Testis (tissue), 3 donors: Measurements from ENCODE around the gene SLC16A10. TPM values are rescaled to one million over a fixed set of nuclear protein-coding genes. Genes with fewer than 3 reads are reported as not detected.

Source experiments
- DNase-seq: peaks from one replicate; pipeline ENCODE4 v3.0.0-alpha.2; 2019
- H3K27ac ChIP-seq, 2 donors: fragments of 200-600 bp; sonication (generic); one replicate each; pipeline ENCODE4 v1.5.1; 2019
- H3K27me3 ChIP-seq: fragments of 200-600 bp; sonication (generic); one replicate; pipeline ENCODE4 v1.5.1; 2019
- H3K36me3 ChIP-seq: fragments of 200-600 bp; sonication (generic); one replicate; pipeline ENCODE4 v1.5.1; 2017; ENCODE audit warnings: low read depth; ENCODE audit errors: missing control alignments
- H3K4me1 ChIP-seq: fragments of 200-600 bp; sonication (generic); one replicate; pipeline ENCODE4 v1.5.1; 2019
- H3K4me3 ChIP-seq, 2 donors: fragments of 200-600 bp; sonication (generic); one replicate each; pipeline ENCODE4 v1.5.1; 2017 to 2019
- H3K9me3 ChIP-seq: fragments of 200-600 bp; sonication (generic); one replicate; pipeline ENCODE4 v1.5.1; 2017
- CTCF ChIP-seq, 3 experiments: fragments of 450-650 bp in 2 of 3; fragments of 200-600 bp in 1 of 3; sonication (generic) in 1 of 3; IDR thresholded peaks; one replicate each; pipeline ENCODE4 v1.5.1; 2016 to 2019; ENCODE audit warnings: antibody characterized with exemption in 3 of 3, mild to moderate bottlenecking in 2 of 3, moderate library complexity in 1 of 3
- POLR2A ChIP-seq: fragments of 450-650 bp; IDR thresholded peaks from one replicate; pipeline ENCODE4 v1.6.1; 2017; ENCODE audit warnings: antibody characterized with exemption, mild to moderate bottlenecking, moderate library complexity
- WGBS, 2 donors: methylation state at CpG; one replicate each; pipeline ENCODE4 v1.1.5; 2018; 5-methylcytosine and 5-hydroxymethylcytosine counted together
- intact Hi-C: fragments of 100-400 bp; cut with DNase I; formaldehyde crosslinking; loops from one replicate; pipeline ENCODE4 v1.15.1; 2023; ENCODE audit warnings: low total_unique reads
- polyA plus RNA-seq: library from polyadenylated mRNA; stranded (reverse); fragments of 350-450 nt; fragmentation: Illumina TruSeq; extraction: RNeasy Lipid Tissue Mini Kit (QIAGEN cat#74804); gene quantifications from one replicate; pipeline ENCODE4 v1.2.3, GENCODE V29; 2014; ENCODE audit warnings: low read depth, low replicate concordance; ENCODE audit not compliant: insufficient read depth
- total RNA-seq, 2 donors: library from RNA; depleted of rRNA; stranded (reverse); fragments of >200 nt; gene quantifications; one replicate each; pipeline ENCODE4 v1.2.3, GENCODE V29; 2016

Gene SLC16A10
- total and polyA plus RNA-seq, 3 donors from 2014 or later, result 9.0 to 16.9 (median 12.0) TPM

GRCh38 chr6:111110036-111110435 lies 22.7 kb downstream of the SLC16A10 start:
- DNase-seq, result no peak
- WGBS, 2 donors, result 86 to 87% methylated on average over 3 of the region's 3 CpGs
- Histone ChIP-seq H3K36me3 (no peaks in the 10 kb centered on the region), H3K9me3 (no peaks in the 10 kb centered on the region), H3K4me3 (no peak overlapping the region), H3K4me1 (no peaks in the 10 kb centered on the region), H3K27me3 (no peaks in the 10 kb centered on the region), H3K27ac (no peak overlapping the region)
- no peak for TF ChIP-seq CTCF (IDR thresholded peaks at IDR 0.05)
- TF ChIP-seq POLR2A, result no peak
- intact Hi-C loops, result no loop called here

- peak; percentile 37 for DNase-seq
- TF ChIP-seq CTCF (IDR thresholded peaks at IDR 0.05), result no peak
- TF ChIP-seq POLR2A, result no peak
- Histone ChIP-seq H3K27me3 (no peaks in the 10 kb centered on the region), H3K36me3 (no peaks in the 10 kb centered on the region), H3K27ac (no peak overlapping the region), H3K4me1 (no peaks in the 10 kb centered on the region), H3K9me3 (no peaks in the 10 kb centered on the region), H3K4me3 (no peak overlapping the region)
- intact Hi-C loops, result no loop called here
- WGBS, 2 donors, result 52 to 55% methylated on average over 7 of the region's 7 CpGs
Measured at GRCh38 chr6:111113336-111114086, 26.2 kb downstream of the SLC16A10 start.

- no peak overlapping the region for H3K27ac ChIP-seq
Measured at GRCh38 chr6:111114087-111114443, 26.8 kb downstream of the SLC16A10 start.

GRCh38 chr6:111114482-111114881 lies 27.2 kb downstream of the SLC16A10 start:
- Histone ChIP-seq H3K4me3 (no peak overlapping the region), H3K9me3 (no peaks in the 10 kb centered on the region), H3K4me1 (no peaks in the 10 kb centered on the region), H3K27ac (no peak overlapping the region), H3K27me3 (no peaks in the 10 kb centered on the region), H3K36me3 (no peaks in the 10 kb centered on the region)
- no peak for TF ChIP-seq POLR2A
- no peak for TF ChIP-seq CTCF (IDR thresholded peaks at IDR 0.05)
- intact Hi-C loops, result no loop called here
- DNase-seq, result no peak
- WGBS, 2 donors, result 79 to 87% methylated on average over 1 of the region's 1 CpG

More at GRCh38 chr6:111114087-111114443, 26.8 kb downstream of the SLC16A10 start:
- DNase-seq, result no peak
- Histone ChIP-seq H3K4me3 (no peak overlapping the region), H3K9me3 (no peaks in the 10 kb centered on the region), H3K4me1 (no peaks in the 10 kb centered on the region), H3K36me3 (no peaks in the 10 kb centered on the region), H3K27me3 (no peaks in the 10 kb centered on the region)
- 53 to 73% methylated on average over 2 of the region's 2 CpGs for WGBS, 2 donors
- intact Hi-C loops, result no loop called here
- no peak for TF ChIP-seq POLR2A
- no peak for TF ChIP-seq CTCF (IDR thresholded peaks at IDR 0.05)

GRCh38 chr6:111118826-111119225 lies 31.5 kb downstream of the SLC16A10 start:
- WGBS, 2 donors, result 70 to 76% methylated on average over 2 of the region's 2 CpGs

More at GRCh38 chr6:111118826-111119225, 31.5 kb downstream of the SLC16A10 start:
- Histone ChIP-seq H3K4me3 (no peak overlapping the region), H3K27me3 (no peaks in the 10 kb centered on the region), H3K27ac (no peak overlapping the region), H3K36me3 (no peaks in the 10 kb centered on the region), H3K4me1 (no peaks in the 10 kb centered on the region), H3K9me3 (no peaks in the 10 kb centered on the region)
- no peak for DNase-seq
- TF ChIP-seq CTCF (IDR thresholded peaks at IDR 0.05) (no peak), POLR2A (no peak)
- intact Hi-C loops, result no loop called here
